Right cardiac atrium (tissue), 5 donors: ENCODE data around the gene PDE6A. TPM values are rescaled to one million over a fixed set of nuclear protein-coding genes. Genes with fewer than 3 reads are reported as not detected.

Experiments used
- ATAC-seq, 2 donors: fragments of 200-7000 bp; cut with Tn5 transposase; one replicate each; pipeline versions ENCODE4 v1.8.0 to v1.9.1; 2020; ENCODE audit warnings: moderate library complexity in 2 of 2, mild to moderate bottlenecking in 1 of 2
- DNase-seq, 3 donors: peaks; one replicate each; pipeline ENCODE4 v3.0.0-alpha.2; 2020
- H3K27ac ChIP-seq: one replicate; pipeline ENCODE4 v1.5.1; 2013; ENCODE audit warnings: mild to moderate bottlenecking, low read length, control low read depth, moderate library complexity
- H3K27me3 ChIP-seq: one replicate; pipeline ENCODE4 v1.6.1; 2013; ENCODE audit not compliant: control insufficient read depth, insufficient read depth
- H3K4me1 ChIP-seq: one replicate; pipeline ENCODE4 v1.6.1; 2013; ENCODE audit warnings: low read length; ENCODE audit not compliant: control insufficient read depth, insufficient read depth
- H3K4me3 ChIP-seq: one replicate; pipeline ENCODE4 v1.5.1; 2013; ENCODE audit warnings: low read length, control low read depth
- H3K9me3 ChIP-seq: one replicate; pipeline ENCODE4 v1.6.1; 2013; ENCODE audit warnings: low read length; ENCODE audit not compliant: control insufficient read depth
- WGBS: extraction: QIAGEN DNeasy Blood & Tissue Kit; methylation state at CpG from one replicate; pipeline ENCODE4 v1.1.7; 2013; 5-methylcytosine and 5-hydroxymethylcytosine counted together
- intact Hi-C, 4 donors: fragments of 100-400 bp; cut with DNase I; formaldehyde crosslinking; loops; one replicate each; pipeline versions ENCODE4 v1.11.0 to v1.14.0; 2022 to 2023
- polyA plus RNA-seq: library from polyadenylated mRNA; stranded (reverse); fragments of 200-250 nt; gene quantifications from one replicate; pipeline ENCODE4 v1.2.3, GENCODE V29; 2013
- total RNA-seq, 4 donors: library from RNA; stranded (reverse); fragmentation: NEBNext Ultra II Directional; extraction: Animal tissue kit (Norgen Biotek cat#: 25700); gene quantifications; one replicate each; pipeline ENCODE4 v1.2.1, GENCODE V29; 2021
- donor health status: healthy with polysubstance abuse.
- donor health status: DM: no; HTN: yes; CAD: no.
- donor health status: DM: no; HTN: no; CAD: no.
- donor health status: DM: no; HTN: yes; CAD: no; lungs with severe emphysema.
- donor health status: DM: yes; HTN: yes; CAD: no.

PDE6A gene
- total and polyA plus RNA-seq, 5 donors = 0.06 to 0.11 (median 0.07) TPM; not detected in 2

GRCh38 chr5:149904293-149904886, 40.2 kb downstream of the PDE6A start:
- no peak overlapping the region for H3K27ac ChIP-seq
- H3K9me3 ChIP-seq = no peaks in the 10 kb centered on the region

GRCh38 chr5:149903404-149903803, 41.2 kb downstream of the PDE6A start:
- Histone ChIP-seq H3K4me1 (no peaks in the 10 kb centered on the region), H3K27ac (no peak overlapping the region), H3K27me3 (no peaks in the 10 kb centered on the region), H3K9me3 (no peaks in the 10 kb centered on the region), H3K4me3 (no peak overlapping the region)
- WGBS = 100% methylated on average over 2 of the region's 2 CpGs
- no peak for DNase-seq
- no peak for ATAC-seq
- intact Hi-C loops = no loop called here

More at GRCh38 chr5:149904293-149904886, 40.2 kb downstream of the PDE6A start:
- intact Hi-C loops = no loop called here
- WGBS = 58% methylated on average over 4 of the region's 4 CpGs
- Histone ChIP-seq H3K4me1 (no peaks in the 10 kb centered on the region), H3K4me3 (no peak overlapping the region), H3K27me3 (no peaks in the 10 kb centered on the region)
- ATAC-seq (no peak), DNase-seq (no peak)

- 70% methylated on average over 4 of the region's 4 CpGs for WGBS
- no peaks in the 10 kb centered on the region for H3K4me1 ChIP-seq
- no peak overlapping the region for H3K27ac ChIP-seq
- no peak for ATAC-seq
- no peak for DNase-seq
- no peaks in the 10 kb centered on the region for H3K27me3 ChIP-seq
- intact Hi-C loops = no loop called here
- no peak overlapping the region for H3K4me3 ChIP-seq
- no peaks in the 10 kb centered on the region for H3K9me3 ChIP-seq
These were observed 42.4 kb downstream of the PDE6A start for GRCh38 chr5:149902177-149902576.

GRCh38 chr5:149901511-149901910, 43.1 kb downstream of the PDE6A start:
- 90% methylated on average over 2 of the region's 2 CpGs for WGBS
- H3K4me3 ChIP-seq = no peak overlapping the region
- no peak for DNase-seq
- no peaks in the 10 kb centered on the region for H3K9me3 ChIP-seq
- intact Hi-C loops = no loop called here
- no peak for ATAC-seq
- no peaks in the 10 kb centered on the region for H3K27me3 ChIP-seq
- H3K27ac ChIP-seq = no peak overlapping the region
- no peaks in the 10 kb centered on the region for H3K4me1 ChIP-seq

- no peak for ATAC-seq
These were observed 44.2 kb downstream of the PDE6A start for GRCh38 chr5:149900390-149900789.

GRCh38 chr5:149898811-149899210, 45.8 kb downstream of the PDE6A start:
- 95% methylated on average over 1 of the region's 1 CpG for WGBS
- no peak overlapping the region for H3K4me3 ChIP-seq
- intact Hi-C loops = no loop called here
- DNase-seq (no peak), ATAC-seq (no peak)
- H3K9me3 ChIP-seq = no peaks in the 10 kb centered on the region
- H3K27me3 ChIP-seq = no peaks in the 10 kb centered on the region
- no peak overlapping the region for H3K27ac ChIP-seq
- no peaks in the 10 kb centered on the region for H3K4me1 ChIP-seq

More at GRCh38 chr5:149900390-149900789, 44.2 kb downstream of the PDE6A start:
- no peak for DNase-seq
- no peaks in the 10 kb centered on the region for H3K27me3 ChIP-seq
- no peak overlapping the region for H3K27ac ChIP-seq
- no peaks in the 10 kb centered on the region for H3K9me3 ChIP-seq
- intact Hi-C loops = no loop called here
- no peak overlapping the region for H3K4me3 ChIP-seq
- WGBS = 60% methylated on average over 2 of the region's 2 CpGs
- no peaks in the 10 kb centered on the region for H3K4me1 ChIP-seq

GRCh38 chr5:149895416-149896345, 48.9 kb downstream of the PDE6A start:
- ATAC-seq = no peak
- WGBS = 65% methylated on average over 7 of the region's 7 CpGs

GRCh38 chr5:149894237-149894636, 50.4 kb downstream of the PDE6A start:
- Histone ChIP-seq H3K4me3 (no peak overlapping the region), H3K9me3 (no peaks in the 10 kb centered on the region), H3K4me1 (no peaks in the 10 kb centered on the region), H3K27me3 (no peaks in the 10 kb centered on the region), H3K27ac (no peak overlapping the region)
- ATAC-seq = no peak
- WGBS = 91% methylated on average over 1 of the region's 1 CpG
- no peak for DNase-seq
- intact Hi-C loops = no loop called here

More at GRCh38 chr5:149895416-149896345, 48.9 kb downstream of the PDE6A start:
- intact Hi-C loops = no loop called here
- H3K4me3 ChIP-seq = no peak overlapping the region
- H3K4me1 ChIP-seq = no peaks in the 10 kb centered on the region
- no peak overlapping the region for H3K27ac ChIP-seq
- no peaks in the 10 kb centered on the region for H3K9me3 ChIP-seq
- no peak for DNase-seq
- no peaks in the 10 kb centered on the region for H3K27me3 ChIP-seq

- intact Hi-C loops = no loop called here
These were observed 51.1 kb downstream of the PDE6A start for GRCh38 chr5:149893403-149893931.

GRCh38 chr5:149892594-149892993, 52.0 kb downstream of the PDE6A start:
- H3K4me3 ChIP-seq = no peak overlapping the region
- DNase-seq = no peak
- intact Hi-C loops = no loop called here
- 92% methylated on average over 5 of the region's 5 CpGs for WGBS
- no peaks in the 10 kb centered on the region for H3K9me3 ChIP-seq
- H3K4me1 ChIP-seq = no peaks in the 10 kb centered on the region
- ATAC-seq = no peak
- H3K27ac ChIP-seq = no peak overlapping the region
- no peaks in the 10 kb centered on the region for H3K27me3 ChIP-seq

More at GRCh38 chr5:149893403-149893931, 51.1 kb downstream of the PDE6A start:
- ATAC-seq (no peak), DNase-seq (no peak)
- Histone ChIP-seq H3K4me3 (no peak overlapping the region), H3K27me3 (no peaks in the 10 kb centered on the region), H3K4me1 (no peaks in the 10 kb centered on the region), H3K9me3 (no peaks in the 10 kb centered on the region), H3K27ac (no peak overlapping the region)
- 94% methylated on average over 1 of the region's 1 CpG for WGBS

GRCh38 chr5:149888280-149888679, 56.3 kb downstream of the PDE6A start:
- WGBS = 50% methylated on average over 1 of the region's 1 CpG
- H3K27me3 ChIP-seq = no peaks in the 10 kb centered on the region
- no peak overlapping the region for H3K4me3 ChIP-seq
- H3K9me3 ChIP-seq = no peaks in the 10 kb centered on the region
- no peak overlapping the region for H3K27ac ChIP-seq
- ATAC-seq (no peak), DNase-seq (no peak)
- intact Hi-C loops = no loop called here
- H3K4me1 ChIP-seq = no peaks in the 10 kb centered on the region
